Right renal pelvis (tissue), 4 donors: Measurements from ENCODE around the gene POLR2L. TPM values are rescaled to one million over a fixed set of nuclear protein-coding genes. Genes with fewer than 3 reads are reported as not detected.

Source experiments
- DNase-seq, 4 donors: peaks; one replicate each; pipeline ENCODE4 v3.0.0-alpha.2; 2013; ENCODE audit warnings: low read depth in 4 of 4, low spot score in 3 of 4, missing footprints in 1 of 4
- polyA plus RNA-seq, 4 donors: library from polyadenylated mRNA; unstranded; fragments of 120-200 nt; gene quantifications; one replicate each; pipeline ENCODE4 v1.2.1, GENCODE V29; 2013; ENCODE audit not compliant: insufficient read length in 4 of 4

POLR2L gene
- polyA plus RNA-seq, 4 donors, result 94.4 to 125 (median 106) TPM

DNA sequence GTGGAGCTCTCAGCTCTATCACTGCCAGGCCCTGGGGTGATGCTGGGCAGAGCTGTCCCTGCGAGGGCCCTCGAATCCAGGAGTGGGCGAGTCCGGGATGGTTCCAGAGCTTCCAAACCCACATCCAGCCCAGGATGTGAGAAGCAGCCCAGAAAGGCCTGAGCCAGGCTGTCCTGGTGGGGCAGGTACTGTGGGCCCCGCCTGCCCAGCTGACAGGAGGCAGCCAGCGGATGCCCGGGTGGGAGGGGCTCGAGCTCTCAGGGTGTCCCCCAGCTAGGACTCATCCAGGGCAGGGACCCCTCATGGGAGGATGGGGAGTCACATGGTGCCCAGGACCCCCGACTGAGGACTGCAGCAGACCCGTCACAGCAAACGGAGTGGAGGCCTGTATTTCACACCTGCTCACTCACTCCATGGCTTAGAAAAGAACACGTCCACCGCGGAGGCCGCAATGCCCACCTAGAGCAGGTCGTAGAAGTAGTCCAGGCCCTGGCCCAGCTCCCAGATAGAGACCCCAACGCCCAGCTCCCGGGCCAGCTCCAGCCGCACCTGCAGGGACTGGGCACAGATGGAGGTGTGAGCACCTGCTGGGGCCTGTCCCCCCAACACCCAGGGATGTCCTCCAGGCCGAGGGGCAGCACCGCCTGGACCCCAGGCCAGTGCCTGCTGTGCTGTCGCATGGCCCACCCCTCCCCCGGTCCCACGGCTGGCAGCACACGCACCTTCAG is 27.2 kb upstream of the POLR2L start:
- DNase-seq, result no peak

GRCh38 chr11:868802-869201 is 26.5 kb upstream of the POLR2L start:
- DNase-seq, result no peak

- DNase-seq, result no peak
Measured at GRCh38 chr11:868394-868793, 26.1 kb upstream of the POLR2L start.

GRCh38 chr11:867856-868358 is 25.6 kb upstream of the POLR2L start:
- no peak for DNase-seq

GRCh38 chr11:866481-866880 is 24.2 kb upstream of the POLR2L start:
- DNase-seq, result no peak

DNA sequence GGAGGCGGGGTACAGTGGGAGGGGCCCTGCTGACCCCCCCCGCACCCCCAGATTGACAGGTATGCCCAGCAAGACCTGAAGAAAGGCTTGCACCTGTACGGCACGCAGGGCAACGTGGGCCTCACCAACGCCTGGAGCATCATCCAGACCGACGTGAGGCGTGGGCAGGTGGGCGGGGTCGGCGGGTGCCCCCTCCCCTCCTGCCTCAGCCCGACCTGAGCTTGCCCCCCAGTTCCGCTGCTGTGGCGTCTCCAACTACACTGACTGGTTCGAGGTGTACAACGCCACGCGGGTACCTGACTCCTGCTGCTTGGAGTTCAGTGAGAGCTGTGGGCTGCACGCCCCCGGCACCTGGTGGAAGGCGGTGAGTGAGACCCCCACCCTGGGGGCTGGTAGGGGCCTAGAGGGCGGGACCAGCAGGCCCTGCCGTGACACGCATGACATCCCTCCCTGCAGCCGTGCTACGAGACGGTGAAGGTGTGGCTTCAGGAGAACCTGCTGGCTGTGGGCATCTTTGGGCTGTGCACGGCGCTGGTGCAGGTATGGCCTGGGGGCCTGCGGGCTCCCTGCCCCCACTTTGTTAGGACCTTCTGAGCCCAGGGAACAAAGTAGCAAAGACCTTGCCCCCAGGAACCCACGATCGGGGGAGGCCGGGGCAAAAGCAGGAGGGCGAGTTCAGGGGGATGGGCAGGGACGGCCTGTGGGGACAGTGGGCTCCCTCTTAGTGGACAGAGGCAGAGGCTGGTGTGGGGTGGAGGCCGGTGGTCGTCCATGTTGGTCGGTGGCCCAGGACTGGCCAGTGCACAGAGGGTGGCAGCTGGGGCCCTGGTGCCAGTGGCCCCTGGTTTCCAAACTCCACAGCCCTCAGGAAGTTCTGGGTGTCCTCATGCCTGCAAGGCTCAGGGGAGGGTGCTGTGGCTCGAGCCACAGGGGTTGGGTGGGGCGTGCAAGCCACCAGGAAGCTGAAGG is 23.4 kb upstream of the POLR2L start:
- no peak for DNase-seq

GRCh38 chr11:864898-865297 is 22.6 kb upstream of the POLR2L start:
- DNase-seq, result no peak

GRCh38 chr11:863910-864827 is 21.8 kb upstream of the POLR2L start:
- DNase-seq, result no peak

DNA sequence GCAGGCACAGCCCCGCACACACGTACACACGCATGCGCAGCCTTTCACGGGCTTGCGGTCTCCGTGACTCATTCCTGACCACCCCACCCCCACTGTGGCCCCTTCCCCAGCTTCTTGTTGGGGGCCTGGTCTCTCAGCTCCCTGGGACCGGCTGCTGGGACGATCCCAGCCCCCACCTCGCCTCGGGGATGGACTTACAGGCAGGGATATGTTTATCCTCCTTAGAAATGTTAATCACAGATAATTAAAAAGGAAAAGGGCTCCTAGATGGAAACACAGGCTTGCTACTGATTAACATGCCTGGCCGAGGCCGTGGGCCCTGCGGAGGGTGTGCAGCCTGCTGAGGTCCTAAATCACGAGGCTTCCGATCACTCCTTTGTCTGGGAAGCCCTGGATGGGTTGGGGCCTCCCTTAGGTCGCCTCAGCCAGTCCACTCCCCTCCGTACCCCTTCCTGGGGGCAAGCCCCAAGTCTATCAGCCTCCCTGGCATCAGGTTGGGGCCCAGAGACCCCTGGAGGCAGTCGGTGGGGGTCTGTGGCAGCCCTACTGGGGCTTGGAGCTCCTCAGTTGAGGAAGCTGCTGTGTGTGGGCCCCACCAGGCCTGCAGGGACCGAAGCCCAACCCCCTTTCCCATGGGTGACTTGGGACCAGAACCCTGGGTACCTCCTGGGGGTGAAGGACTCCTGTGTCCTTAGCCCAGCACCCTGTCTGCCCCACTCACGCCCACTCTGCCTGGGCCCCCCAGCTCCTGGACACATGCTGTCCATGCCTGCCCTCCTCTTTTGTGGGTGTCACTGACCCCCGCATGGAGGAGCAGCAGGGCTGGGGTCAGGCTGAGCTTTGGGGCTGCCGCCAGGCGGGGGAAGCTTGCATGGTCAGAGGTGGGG is 20.9 kb upstream of the POLR2L start:
- no peak for DNase-seq

GRCh38 chr11:862696-863022 is 20.3 kb upstream of the POLR2L start:
- DNase-seq, result no peak

DNA sequence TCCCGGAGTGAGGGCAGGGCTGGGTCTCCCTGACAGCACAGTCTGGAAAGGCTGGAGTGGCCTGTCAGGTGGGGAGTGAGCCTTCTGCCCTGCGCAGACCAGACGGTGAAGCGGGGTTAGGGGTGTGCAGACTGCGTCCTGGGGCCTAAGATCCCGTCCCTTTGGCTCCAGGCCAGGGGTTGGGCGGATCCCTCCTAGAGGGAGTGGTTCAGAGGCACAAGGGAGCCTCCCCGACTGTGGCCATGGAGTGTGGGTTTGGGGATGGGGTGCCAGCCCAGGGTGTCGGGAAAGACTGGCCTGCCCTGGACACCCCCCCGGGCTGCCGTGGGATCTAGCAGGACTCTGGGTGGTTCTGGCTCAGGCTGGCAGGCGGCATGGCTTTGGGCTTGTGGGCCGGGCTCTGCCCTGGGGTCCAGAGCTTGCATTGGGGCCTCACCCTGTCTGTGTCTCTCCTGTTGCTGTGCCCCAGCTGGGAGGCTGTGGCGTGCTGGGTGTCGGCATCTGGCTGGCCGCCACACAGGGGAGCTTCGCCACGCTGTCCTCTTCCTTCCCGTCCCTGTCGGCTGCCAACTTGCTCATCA is 19.8 kb upstream of the POLR2L start:
- DNase-seq, result no peak

GRCh38 chr11:861105-861479 is 18.8 kb upstream of the POLR2L start:
- no peak for DNase-seq

GRCh38 chr11:860234-861104 is 18.1 kb upstream of the POLR2L start:
- no peak for DNase-seq

- DNase-seq, result no peak
Measured at GRCh38 chr11:859394-860131, 17.2 kb upstream of the POLR2L start.

- DNase-seq, result no peak
Measured at GRCh38 chr11:858762-859339, 16.5 kb upstream of the POLR2L start.

DNA sequence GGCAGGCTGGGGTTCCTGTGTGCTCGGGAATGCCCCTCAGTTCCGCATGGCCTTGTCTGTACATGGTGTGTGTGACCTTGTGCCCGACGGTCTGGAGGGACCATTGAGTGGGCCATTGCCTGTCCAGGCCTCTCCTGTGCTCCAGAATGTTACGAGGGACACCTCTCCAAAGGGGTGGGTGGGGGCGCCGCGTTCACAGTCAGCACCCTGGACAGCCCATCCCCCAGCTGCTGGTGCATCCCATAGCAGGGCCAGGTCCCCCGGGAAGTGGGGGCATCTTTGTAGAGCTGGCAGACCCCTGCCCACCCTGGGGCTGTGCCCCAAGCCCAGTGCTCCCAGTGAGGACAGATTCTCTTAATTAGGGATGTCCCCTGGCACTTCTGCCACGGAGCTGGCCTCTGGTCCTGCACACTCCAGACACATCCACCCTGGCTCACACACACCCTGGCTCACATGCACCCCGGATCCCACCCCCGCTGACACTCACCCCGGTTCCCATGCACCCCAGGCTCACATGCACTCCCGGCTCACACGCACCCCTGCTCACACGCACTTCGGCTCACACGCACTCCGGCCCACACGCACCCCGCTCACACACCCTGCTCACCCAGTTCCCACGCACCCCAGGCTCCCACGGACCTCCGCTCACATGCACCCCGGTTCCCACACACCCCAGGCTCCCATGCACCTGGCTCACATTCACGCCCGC is 15.9 kb upstream of the POLR2L start:
- no peak for DNase-seq

DNA sequence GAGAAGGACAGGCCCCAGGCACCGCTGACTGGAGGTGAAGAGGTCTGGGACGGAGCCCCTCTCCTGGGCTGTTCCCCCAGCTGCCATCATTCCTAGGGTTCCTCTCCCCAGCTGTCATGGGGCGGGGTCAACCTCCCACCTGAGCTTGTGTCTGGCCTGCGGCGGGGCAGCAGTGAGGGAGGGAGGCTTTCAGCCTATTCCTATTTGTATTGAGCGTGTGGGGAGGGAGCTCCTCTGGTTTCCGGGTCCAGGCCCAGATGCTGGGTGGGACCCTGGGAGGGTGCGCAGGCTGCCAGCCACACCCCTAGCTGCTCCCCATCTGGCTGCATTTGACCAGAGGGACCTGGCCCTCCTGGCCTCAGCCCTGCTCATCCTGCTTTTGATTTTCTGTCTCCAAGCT is 14.1 kb upstream of the POLR2L start:
- DNase-seq, result no peak
